Sigmoid colon (tissue), 4 donors: ENCODE data around the gene MRPL55.

Source experiments
- CTCF ChIP-seq, 4 experiments: fragments of 450-650 bp in 3 of 4; fragments of 200-600 bp in 1 of 4; IDR thresholded peaks; one replicate each; pipeline ENCODE4 v1.5.1; 2016 to 2019; ENCODE audit warnings: antibody characterized with exemption in 4 of 4, mild to moderate bottlenecking in 3 of 4, moderate library complexity in 2 of 4
- EP300 ChIP-seq, 4 donors: sonication (generic); formaldehyde crosslinking; IDR thresholded peaks; one replicate each; pipeline ENCODE4 v1.6.1; 2017; ENCODE audit warnings: antibody characterized with exemption in 4 of 4
- POLR2A ChIP-seq, 2 donors: fragments of 450-650 bp; IDR thresholded peaks; one replicate each; pipeline ENCODE4 v1.6.1; 2016; ENCODE audit warnings: antibody characterized with exemption in 2 of 2, mild to moderate bottlenecking in 2 of 2, moderate library complexity in 2 of 2
- POLR2AphosphoS5 ChIP-seq, 4 donors: sonication (generic); formaldehyde crosslinking; IDR thresholded peaks; one replicate each; pipeline ENCODE4 v1.6.1; 2017; ENCODE audit warnings: antibody characterized with exemption in 4 of 4

- TF ChIP-seq CTCF (IDR thresholded peaks at IDR 0.05): no peak
- TF ChIP-seq POLR2A (IDR thresholded peaks at IDR 0.05): no peak
- TF ChIP-seq EP300 (IDR thresholded peaks at IDR 0.05): no peak
- no peak for TF ChIP-seq POLR2AphosphoS5 (IDR thresholded peaks at IDR 0.05)
These were observed 5.7 kb upstream of the MRPL55 start for GRCh38 chr1:228114827-228115226.
